Hepatocyte (in vitro differentiated cells): ENCODE measurements around the gene AMDHD1. TPM values are rescaled to one million over a fixed set of nuclear protein-coding genes. Genes with fewer than 3 reads are reported as not detected.

Experiments
- DNase-seq: peaks from one replicate; pipeline ENCODE4 v3.0.0-alpha.2; 2016; ENCODE audit warnings: low spot score
- H2AFZ ChIP-seq: fragments of 200-600 bp; sonication (generic); 2 replicates; pipeline ENCODE4 v1.6.0; 2016; ENCODE audit warnings: antibody characterized with exemption, mild to moderate bottlenecking
- H3K27ac ChIP-seq: fragments of 200-600 bp; sonication (generic); 2 replicates; pipeline ENCODE4 v1.5.1; 2016; ENCODE audit warnings: mild to moderate bottlenecking
- H3K27me3 ChIP-seq: fragments of 200-600 bp; sonication (generic); 2 replicates; pipeline ENCODE4 v1.6.1; 2016
- H3K36me3 ChIP-seq: fragments of 200-600 bp; sonication (generic); replicated peaks from 2 replicates; pipeline ENCODE4 v1.5.1; 2016; ENCODE audit warnings: low read depth; ENCODE audit not compliant: insufficient read depth
- H3K4me1 ChIP-seq: fragments of 200-600 bp; sonication (generic); 2 replicates; pipeline ENCODE4 v1.5.1; 2016; ENCODE audit warnings: mild to moderate bottlenecking, moderate library complexity; ENCODE audit not compliant: insufficient read depth
- H3K4me2 ChIP-seq: fragments of 200-600 bp; sonication (generic); 2 replicates; pipeline ENCODE4 v1.6.0; 2016
- H3K4me3 ChIP-seq: fragments of 200-600 bp; sonication (generic); 2 replicates; pipeline ENCODE4 v1.5.1; 2016; ENCODE audit warnings: mild to moderate bottlenecking
- H3K79me2 ChIP-seq: fragments of 200-600 bp; sonication (generic); 2 replicates; pipeline ENCODE4 v1.6.0; 2017; ENCODE audit warnings: mild to moderate bottlenecking
- H3K9me2 ChIP-seq: fragments of 200-600 bp; sonication (generic); replicated peaks from 2 replicates; pipeline ENCODE4 v1.6.0; 2017; ENCODE audit warnings: mild to moderate bottlenecking; ENCODE audit not compliant: insufficient read depth
- H3K9me3 ChIP-seq: fragments of 200-600 bp; sonication (generic); 2 replicates; pipeline ENCODE4 v1.5.1; 2016; ENCODE audit warnings: low read depth, mild to moderate bottlenecking
- H4K20me1 ChIP-seq: fragments of 200-600 bp; sonication (generic); 2 replicates; pipeline ENCODE4 v1.6.0; 2016; ENCODE audit warnings: mild to moderate bottlenecking; ENCODE audit not compliant: insufficient read depth, poor library complexity, severe bottlenecking
- EZH2 ChIP-seq: fragments of 200-600 bp; sonication (generic); IDR thresholded peaks from 2 replicates; pipeline ENCODE4 v1.6.1; 2016; ENCODE audit warnings: antibody characterized with exemption, mild to moderate bottlenecking, borderline replicate concordance
- EZH2phosphoT487 ChIP-seq: fragments of 200-600 bp; sonication (generic); IDR thresholded peaks from one replicate; pipeline ENCODE4 v1.6.1; 2018; ENCODE audit warnings: antibody characterized with exemption, mild to moderate bottlenecking, low read depth, moderate library complexity; ENCODE audit not compliant: unreplicated experiment, severe bottlenecking
- WGBS: methylation state at CpG from one replicate; pipeline ENCODE4 v1.1.6; 2016; ENCODE audit warnings: low lambda C conversion rate; ENCODE audit errors: missing lambda C conversion rate; 5-methylcytosine and 5-hydroxymethylcytosine counted together
- polyA plus RNA-seq: library from polyadenylated mRNA; unstranded; fragments of >200 nt; fragmentation: Nextera tagmentation; extraction: Ambion mirVana; gene quantifications from 2 replicates; pipeline ENCODE4 v1.2.1, GENCODE V29; 2016
- total RNA-seq: library from RNA; depleted of rRNA; stranded (reverse); fragments of >200 nt; gene quantifications from 2 replicates; pipeline ENCODE4 v1.2.3, GENCODE V29; 2014
- TF ChIP-seq, protein P1 (sequence below): fragments of 200-600 bp; sonication (generic); IDR thresholded peaks from 2 replicates; pipeline ENCODE4 v1.5.1; 2016; ENCODE audit warnings: antibody characterized with exemption, mild to moderate bottlenecking; ENCODE audit not compliant: poor library complexity

AMDHD1 gene
- total and polyA plus RNA-seq, 2 experiments from 2014 or later = 3.0 to 3.5 TPM

DNA sequence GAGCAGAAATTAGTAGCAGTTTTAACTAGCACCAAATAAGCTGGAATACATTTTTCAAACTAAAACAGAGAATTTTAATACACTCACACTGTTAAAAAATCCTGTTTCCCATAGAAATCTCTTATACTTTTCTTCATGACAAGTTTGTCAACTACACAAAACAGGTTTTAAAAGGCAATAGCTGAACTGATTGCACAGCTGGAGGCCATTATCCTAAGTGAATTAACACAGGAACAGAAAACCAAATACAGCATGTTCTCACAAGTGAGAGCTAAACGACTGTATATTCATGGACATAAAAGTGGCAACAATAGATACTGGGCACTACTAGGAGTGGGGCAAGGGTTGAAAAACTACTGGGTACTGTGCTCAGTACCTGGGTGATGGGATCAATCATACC, 64.6 kb downstream of the AMDHD1 start:
- TF ChIP-seq EZH2phosphoT487 (no peak), EZH2 (no peak)
- TF ChIP-seq, protein P1, sequence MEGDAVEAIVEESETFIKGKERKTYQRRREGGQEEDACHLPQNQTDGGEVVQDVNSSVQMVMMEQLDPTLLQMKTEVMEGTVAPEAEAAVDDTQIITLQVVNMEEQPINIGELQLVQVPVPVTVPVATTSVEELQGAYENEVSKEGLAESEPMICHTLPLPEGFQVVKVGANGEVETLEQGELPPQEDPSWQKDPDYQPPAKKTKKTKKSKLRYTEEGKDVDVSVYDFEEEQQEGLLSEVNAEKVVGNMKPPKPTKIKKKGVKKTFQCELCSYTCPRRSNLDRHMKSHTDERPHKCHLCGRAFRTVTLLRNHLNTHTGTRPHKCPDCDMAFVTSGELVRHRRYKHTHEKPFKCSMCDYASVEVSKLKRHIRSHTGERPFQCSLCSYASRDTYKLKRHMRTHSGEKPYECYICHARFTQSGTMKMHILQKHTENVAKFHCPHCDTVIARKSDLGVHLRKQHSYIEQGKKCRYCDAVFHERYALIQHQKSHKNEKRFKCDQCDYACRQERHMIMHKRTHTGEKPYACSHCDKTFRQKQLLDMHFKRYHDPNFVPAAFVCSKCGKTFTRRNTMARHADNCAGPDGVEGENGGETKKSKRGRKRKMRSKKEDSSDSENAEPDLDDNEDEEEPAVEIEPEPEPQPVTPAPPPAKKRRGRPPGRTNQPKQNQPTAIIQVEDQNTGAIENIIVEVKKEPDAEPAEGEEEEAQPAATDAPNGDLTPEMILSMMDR = no peak
- Histone ChIP-seq H3K36me3 (no peaks in the 10 kb centered on the region), H3K4me1 (no peaks in the 10 kb centered on the region), H3K9me2 (no peaks in the 10 kb centered on the region), H3K79me2 (no peaks in the 10 kb centered on the region), H3K9me3 (no peaks in the 10 kb centered on the region), H3K4me2 (no peak overlapping the region), H4K20me1 (no peaks in the 10 kb centered on the region), H3K27me3 (no peaks in the 10 kb centered on the region), H3K4me3 (no peak overlapping the region), H2AFZ (no peak overlapping the region), H3K27ac (no peak overlapping the region)
- DNase-seq = no peak
- 45% methylated on average over 1 of the region's 1 CpG for WGBS

DNA sequence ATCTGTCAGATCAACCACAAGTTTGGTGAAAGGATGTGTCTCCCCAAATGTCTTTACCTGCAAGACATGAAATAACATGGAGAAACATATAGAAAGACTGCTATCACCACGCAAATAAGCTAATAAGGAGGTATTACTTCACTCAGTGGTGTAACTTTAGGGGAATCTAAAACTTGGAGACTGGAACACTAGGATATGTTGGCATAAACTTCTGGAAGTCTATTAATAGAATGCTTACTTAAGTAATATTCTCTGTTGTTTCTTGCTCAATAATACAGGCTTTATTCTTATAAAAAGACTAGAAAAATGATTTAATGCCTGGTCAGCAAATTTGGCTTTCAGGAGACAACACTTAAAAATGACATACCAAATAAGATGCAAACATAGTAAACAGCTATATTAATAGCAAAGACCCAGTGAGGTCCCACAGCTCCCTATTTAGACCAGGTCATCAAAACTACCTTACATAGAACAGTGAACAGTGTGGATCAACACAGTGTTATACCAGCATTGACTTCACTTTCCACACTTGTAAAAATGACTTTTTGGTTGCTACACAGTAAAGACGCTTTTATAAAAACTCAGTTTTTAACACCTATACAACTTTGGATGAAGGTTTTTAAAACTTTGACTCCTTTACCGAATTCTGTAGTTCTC, 71.9 kb downstream of the AMDHD1 start:
- 89% methylated on average over 3 of the region's 3 CpGs for WGBS
- no peaks in the 10 kb centered on the region for H3K27me3 ChIP-seq

DNA sequence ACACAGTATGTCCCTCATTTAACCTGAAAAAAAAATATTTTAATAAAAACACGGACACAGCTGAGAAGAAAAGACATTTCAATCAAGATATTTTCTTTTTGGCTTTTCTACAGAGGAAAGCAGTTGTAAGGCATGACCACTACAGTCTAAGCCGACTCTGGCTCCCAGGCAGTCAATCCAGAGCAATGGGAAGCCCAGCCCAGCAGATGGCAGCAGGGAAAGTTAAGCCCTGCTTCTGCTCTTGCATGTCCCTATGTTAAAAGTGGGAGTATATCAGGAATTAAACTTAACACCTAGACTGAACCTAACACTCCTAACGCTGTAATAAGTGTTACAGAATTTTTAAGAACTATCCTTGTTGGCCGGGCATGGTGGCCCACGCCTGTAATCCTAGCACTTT, 72.5 kb downstream of the AMDHD1 start:
- Histone ChIP-seq H3K79me2 (no peaks in the 10 kb centered on the region), H3K9me2 (no peaks in the 10 kb centered on the region), H2AFZ (no peak overlapping the region), H3K4me1 (no peaks in the 10 kb centered on the region), H3K4me3 (no peak overlapping the region), H3K4me2 (no peak overlapping the region), H3K9me3 (no peaks in the 10 kb centered on the region), H3K27me3 (no peaks in the 10 kb centered on the region), H3K27ac (no peak overlapping the region), H4K20me1 (no peaks in the 10 kb centered on the region), H3K36me3 (no peaks in the 10 kb centered on the region)
- 86% methylated on average over 5 of the region's 5 CpGs for WGBS
- DNase-seq = no peak
- no peak for TF ChIP-seq EZH2
- TF ChIP-seq, protein P1 = peak; percentile 36
- no peak for TF ChIP-seq EZH2phosphoT487

More for the DNA sequence above, 71.9 kb downstream of the AMDHD1 start:
- no peaks in the 10 kb centered on the region for H3K9me2 ChIP-seq
- no peaks in the 10 kb centered on the region for H4K20me1 ChIP-seq
- H3K4me3 ChIP-seq = no peak overlapping the region
- no peak for DNase-seq
- no peaks in the 10 kb centered on the region for H3K36me3 ChIP-seq
- H3K9me3 ChIP-seq = no peaks in the 10 kb centered on the region
- no peak overlapping the region for H3K27ac ChIP-seq
- H3K4me1 ChIP-seq = no peaks in the 10 kb centered on the region
- TF ChIP-seq EZH2 = no peak
- no peak for TF ChIP-seq EZH2phosphoT487
- TF ChIP-seq, protein P1 = no peak
- H3K4me2 ChIP-seq = no peak overlapping the region
- no peak overlapping the region for H2AFZ ChIP-seq
- no peaks in the 10 kb centered on the region for H3K79me2 ChIP-seq

Other genes starting within 250 kb of the AMDHD1 start
- gene NTN4, start 152.6 kb upstream of the AMDHD1 start, total RNA-seq = 33.5 and 37.0 TPM in 2 replicates
- 20.2 and 23.5 TPM in 2 replicates for gene NTN4, start 152.6 kb upstream of the AMDHD1 start, polyA plus RNA-seq
- gene SNRPF, start 84.4 kb upstream of the AMDHD1 start, total RNA-seq = 10.9 and 20.0 TPM in 2 replicates
- 54.4 and 54.6 TPM in 2 replicates for gene SNRPF, start 84.4 kb upstream of the AMDHD1 start, polyA plus RNA-seq
- gene CCDC38, start 717 bp upstream of the AMDHD1 start, total RNA-seq = 0.48 TPM in 1 of 2 replicates, not detected in the other
- gene CCDC38, start 717 bp upstream of the AMDHD1 start, polyA plus RNA-seq = 0.55 TPM in 1 of 2 replicates, not detected in the other
- gene HAL, start 53.0 kb downstream of the AMDHD1 start, total RNA-seq = 1.3 and 1.8 TPM in 2 replicates
- gene HAL, start 53.0 kb downstream of the AMDHD1 start, polyA plus RNA-seq = 0.91 and 1.7 TPM in 2 replicates
- 89.0 and 90.5 TPM in 2 replicates for gene LTA4H, start 92.3 kb downstream of the AMDHD1 start, total RNA-seq
- gene LTA4H, start 92.3 kb downstream of the AMDHD1 start, polyA plus RNA-seq = 35.0 and 42.1 TPM in 2 replicates